Mucosa of descending colon (tissue), 3 donors: ENCODE measurements around the gene BIRC2. TPM values are rescaled to one million over a fixed set of nuclear protein-coding genes. Genes with fewer than 3 reads are reported as not detected.

Experiments used
- ATAC-seq: fragments of 200-7000 bp; cut with Tn5 transposase; one replicate; pipeline ENCODE4 v1.9.1; 2020; ENCODE audit warnings: mild to moderate bottlenecking, moderate library complexity
- DNase-seq, 3 donors: peaks; one replicate each; pipeline ENCODE4 v3.0.0-alpha.2; 2020
- H3K36me3 ChIP-seq: fragments of 200-600 bp; one replicate; pipeline ENCODE4 v1.8.0; 2021; ENCODE audit warnings: low read depth, mild to moderate bottlenecking
- H3K4me1 ChIP-seq: fragments of 200-600 bp; one replicate; pipeline ENCODE4 v1.8.0; 2021; ENCODE audit warnings: low read depth, mild to moderate bottlenecking
- H3K4me3 ChIP-seq: fragments of 200-600 bp; one replicate; pipeline ENCODE4 v1.8.0; 2021; ENCODE audit warnings: mild to moderate bottlenecking
- H3K9me3 ChIP-seq: fragments of 200-600 bp; one replicate; pipeline ENCODE4 v1.8.0; 2021; ENCODE audit warnings: mild to moderate bottlenecking
- CTCF ChIP-seq: fragments of 200-600 bp; IDR thresholded peaks from one replicate; pipeline ENCODE4 v1.8.0; 2022; ENCODE audit warnings: antibody characterized with exemption, mild to moderate bottlenecking
- intact Hi-C, 2 donors: fragments of 100-400 bp; cut with DNase I in 1 of 2; cut with micrococcal nuclease in 1 of 2; formaldehyde crosslinking; loops; one replicate each; pipeline versions ENCODE4 v1.11.0 to v1.11.1; 2022; cut with DNase I, micrococcal nuclease
- total RNA-seq, 3 donors: library from RNA; stranded (reverse); fragmentation: NEBNext Ultra II Directional in 2 of 3; extraction: Animal tissue kit (Norgen Biotek cat#: 25700) in 2 of 3; gene quantifications; one replicate each; pipeline versions ENCODE4 v1.2.1 to v1.2.4, GENCODE V29; 2021 to 2023
- donor health status: DM: no; HTN: no; CAD: no; lungs with moderate emphysema.
- donor health status: DM: no; HTN: no; CAD: no.
- donor health status: DM: no; HTN: yes; CAD: no.

BIRC2 gene
- total RNA-seq, 3 donors from 2014 or later, result 42.8 to 55.0 (median 45.2) TPM

DNA sequence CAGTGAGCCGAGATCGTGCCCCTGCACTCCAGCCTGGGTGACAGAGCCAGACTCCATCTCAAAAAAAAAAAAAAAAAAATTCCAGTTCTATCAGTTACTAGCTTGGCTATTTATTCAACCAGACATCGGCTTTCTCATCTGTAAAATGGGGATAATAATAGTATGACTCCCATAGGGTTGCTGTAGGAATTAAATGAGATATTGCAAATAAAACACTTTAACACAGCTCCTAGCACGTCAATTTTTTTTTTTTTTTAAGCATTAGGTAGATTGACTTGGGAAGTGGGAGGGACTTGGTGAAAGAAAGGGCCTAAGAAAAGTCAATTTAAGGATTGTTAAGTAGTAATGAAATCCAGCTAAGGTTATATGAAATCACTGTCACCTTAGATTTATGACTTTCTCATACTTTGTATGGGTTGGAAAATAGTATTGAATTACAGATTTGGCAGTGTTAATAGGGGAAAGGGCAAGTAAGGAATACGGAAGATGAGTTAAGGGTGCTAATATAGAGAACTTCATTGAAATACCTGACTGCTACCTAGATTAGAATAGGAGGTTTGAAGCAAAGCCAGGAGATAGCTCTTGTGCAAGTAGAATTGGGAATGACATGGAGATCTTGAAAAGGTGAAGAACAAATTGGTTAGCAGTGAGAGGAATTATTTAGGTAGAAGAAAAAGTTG is 28.8 kb downstream of the BIRC2 start:
- no peak for ATAC-seq
- Histone ChIP-seq H3K4me1 (no peaks in the 10 kb centered on the region), H3K36me3 (peaks cover 6% of the 10 kb centered on the region), H3K4me3 (no peak overlapping the region), H3K9me3 (no peaks in the 10 kb centered on the region)
- TF ChIP-seq CTCF, result no peak
- intact Hi-C loops, result no loop called here
- DNase-seq, result no peak

GRCh38 chr11:102377891-102378290 is 30.9 kb downstream of the BIRC2 start:
- peaks cover 6% of the 10 kb centered on the region for H3K36me3 ChIP-seq
- no peak for TF ChIP-seq CTCF

DNA sequence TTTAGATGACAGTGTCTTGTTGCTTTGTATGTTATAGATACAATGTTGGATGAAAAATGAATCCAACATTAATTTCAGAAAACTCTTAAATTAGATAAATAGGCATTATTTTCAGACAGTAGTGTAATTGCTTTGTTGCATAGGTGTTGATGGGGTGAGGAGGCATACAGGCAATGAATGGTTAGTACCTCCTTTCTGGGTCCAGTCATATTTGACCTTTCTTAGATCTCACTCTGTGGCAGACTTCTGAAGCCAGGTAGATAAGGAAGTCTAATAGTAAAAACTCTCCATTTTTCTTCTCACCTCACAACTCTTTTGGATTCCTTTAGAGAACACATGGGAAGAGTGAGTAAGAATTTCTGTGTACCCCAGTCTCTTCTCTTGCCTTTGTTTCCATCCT is 31.8 kb downstream of the BIRC2 start:
- DNase-seq, result no peak
- TF ChIP-seq CTCF, result no peak
- peaks cover 6% of the 10 kb centered on the region for H3K36me3 ChIP-seq
- no peak overlapping the region for H3K4me3 ChIP-seq
- no peaks in the 10 kb centered on the region for H3K4me1 ChIP-seq
- H3K9me3 ChIP-seq, result no peaks in the 10 kb centered on the region
- no peak for ATAC-seq
- intact Hi-C loops, result no loop called here

More at GRCh38 chr11:102377891-102378290, 30.9 kb downstream of the BIRC2 start:
- no peak overlapping the region for H3K4me3 ChIP-seq
- ATAC-seq (no peak), DNase-seq (no peak)
- H3K9me3 ChIP-seq, result no peaks in the 10 kb centered on the region
- H3K4me1 ChIP-seq, result no peaks in the 10 kb centered on the region
- intact Hi-C loops, result no loop called here

- DNase-seq (no peak), ATAC-seq (no peak)
- Histone ChIP-seq H3K4me3 (no peak overlapping the region), H3K36me3 (peaks cover 6% of the 10 kb centered on the region), H3K9me3 (no peaks in the 10 kb centered on the region), H3K4me1 (no peaks in the 10 kb centered on the region)
- intact Hi-C loops, result loop anchor here in 1 of 2 donors (10.0 kb wide), 1 partner anchor 112 kb away; no protein-coding TSS in a partner anchor
- TF ChIP-seq CTCF, result no peak
Observed at GRCh38 chr11:102382384-102382783, 35.4 kb downstream of the BIRC2 start.

GRCh38 chr11:102383839-102384238 is 36.8 kb downstream of the BIRC2 start:
- ATAC-seq (no peak), DNase-seq (no peak)
- H3K36me3 ChIP-seq, result no peaks in the 10 kb centered on the region
- H3K4me1 ChIP-seq, result no peaks in the 10 kb centered on the region
- no peak overlapping the region for H3K4me3 ChIP-seq
- intact Hi-C loops, result loop anchor here in 1 of 2 donors (10.0 kb wide), 1 partner anchor 111 kb away; no protein-coding TSS in a partner anchor
- H3K9me3 ChIP-seq, result no peaks in the 10 kb centered on the region
- TF ChIP-seq CTCF, result no peak
